ENCODE results near the gene ZDHHC24.
"Not testable (repeated sequence)": the region's sequence is repeated elsewhere in the genome, so short reads cannot be mapped to it uniquely, and the experiment has no call there.

GRCh38 chr11:66544952-66545351 lies 896 bp downstream of the ZDHHC24 start:
- not testable (repeated sequence) for TF ChIP-seq CTCF (conservative IDR thresholded peaks at IDR 0.05; ENCODE audit: low read length); EZH2phosphoT487 (IDR thresholded peaks at IDR 0.05; ENCODE audit: borderline replicate concordance, low read depth, low read length)

Data from OCI-LY7 (cell line).